Measurements from ENCODE around the gene ADGRF4.
"Not testable (repeated sequence)": the region's sequence is repeated elsewhere in the genome, so short reads cannot be mapped to it uniquely, and the experiment has no call there.

Gene ADGRF4

DNA sequence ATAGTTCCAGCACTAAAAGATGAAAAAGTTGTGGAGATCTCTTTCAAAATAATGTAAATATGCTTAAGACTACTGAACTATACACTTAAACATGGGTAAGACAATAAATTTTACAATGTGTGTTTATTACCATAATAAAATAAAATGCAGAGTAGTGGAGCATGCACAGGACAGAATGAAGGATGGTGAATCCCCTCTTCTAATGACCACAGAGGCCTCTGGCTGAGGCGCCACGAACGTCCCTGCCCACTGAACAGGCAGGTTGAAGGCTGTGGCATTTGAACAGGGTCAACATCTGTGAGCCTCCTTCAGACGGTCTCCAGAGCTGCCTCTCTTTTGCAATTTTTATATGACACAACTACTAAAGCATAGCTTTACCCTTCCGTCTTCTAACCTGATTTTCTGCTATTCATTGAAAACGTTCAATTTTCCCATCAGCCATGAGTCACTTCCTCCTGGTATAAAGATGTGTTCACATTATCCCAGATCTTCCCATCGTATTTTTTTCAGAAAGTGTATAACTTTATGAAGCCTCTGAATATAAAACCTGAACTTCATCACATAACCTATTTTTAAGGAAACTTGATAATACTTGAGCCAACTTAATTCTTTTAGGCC is 37.8 kb downstream of the ADGRF4 start:
- no peak for DNase-seq

DNA sequence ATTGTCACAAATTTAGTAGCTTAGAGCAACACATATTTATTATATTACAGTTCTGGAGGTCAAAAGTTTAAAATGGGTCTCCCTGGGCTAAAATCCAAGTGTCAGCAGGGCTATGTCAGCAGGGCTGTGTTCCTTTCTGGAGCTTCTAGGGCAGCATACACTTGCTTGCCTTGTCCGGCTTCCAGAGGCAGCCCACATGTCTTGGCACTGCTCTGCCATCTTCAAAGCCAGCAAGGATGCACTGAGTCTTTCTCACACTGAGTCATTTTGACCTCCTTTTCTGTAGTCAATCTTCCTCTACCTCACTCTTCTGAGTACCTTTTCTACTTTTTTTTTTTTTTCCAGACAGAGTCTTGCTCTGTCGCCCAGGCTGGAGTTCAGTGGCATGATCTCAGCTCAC is 39.0 kb downstream of the ADGRF4 start:
- DNase-seq, result no peak

- DNase-seq, result no peak
Observed at GRCh38 chr6:47740714-47741113, 42.3 kb downstream of the ADGRF4 start.

DNA sequence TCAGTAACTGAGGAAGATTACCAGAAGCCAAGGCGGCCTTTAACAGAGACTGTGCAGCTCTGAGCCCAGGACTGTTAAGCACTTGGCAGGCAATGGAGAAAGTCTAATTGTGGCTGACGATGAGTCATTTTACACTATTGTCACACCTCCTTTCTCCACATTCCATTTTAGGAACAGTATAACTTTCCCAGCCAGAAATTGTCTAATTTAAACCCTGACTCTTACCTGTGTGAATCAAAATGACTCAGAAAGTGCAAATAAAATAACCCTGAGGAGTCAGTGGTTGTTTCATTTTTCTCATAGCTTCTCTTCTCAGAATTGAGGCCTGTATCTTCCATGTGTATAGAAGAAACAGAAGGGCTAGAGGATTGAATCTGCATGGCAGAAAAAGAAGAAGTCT is 43.4 kb downstream of the ADGRF4 start:
- no peak for DNase-seq

DNA sequence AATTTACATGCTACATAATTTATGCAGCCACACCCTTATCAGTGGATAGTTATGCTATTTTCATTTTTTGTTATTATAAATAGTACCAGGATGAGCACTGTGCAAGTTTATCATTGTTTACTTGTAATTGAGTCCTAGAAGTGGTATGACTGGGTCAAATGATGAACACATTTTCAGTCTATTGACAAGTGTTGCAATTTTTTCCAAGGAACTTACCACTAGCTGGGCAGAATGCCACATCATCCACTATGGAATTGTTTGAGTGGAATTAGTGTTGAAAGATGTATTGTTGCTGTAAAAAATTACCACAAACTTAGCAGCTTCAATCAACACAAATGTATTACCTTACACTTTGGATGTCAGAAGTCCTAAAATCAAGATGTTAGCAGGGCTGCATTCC is 45.4 kb downstream of the ADGRF4 start:
- no peak for DNase-seq

DNA sequence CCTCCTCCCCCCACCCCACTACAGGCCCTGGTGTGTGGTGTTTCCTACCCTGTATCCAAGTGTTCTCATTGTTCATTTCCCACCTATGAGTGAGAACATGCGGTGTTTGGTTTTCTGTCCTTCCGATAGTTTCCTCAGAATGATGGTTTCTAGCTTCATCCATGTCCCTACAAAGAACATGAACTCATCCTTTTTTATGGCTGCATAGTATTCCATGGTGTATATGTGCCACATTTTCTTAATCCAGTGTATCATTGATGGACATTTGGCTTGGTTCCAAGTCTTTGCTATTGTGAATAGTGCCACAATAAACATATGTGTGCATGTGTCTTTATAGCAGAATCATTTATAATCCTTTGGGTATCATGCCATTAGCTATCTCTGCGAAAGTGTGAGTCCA is 46.9 kb downstream of the ADGRF4 start:
- DNase-seq, result not testable (repeated sequence)

DNA sequence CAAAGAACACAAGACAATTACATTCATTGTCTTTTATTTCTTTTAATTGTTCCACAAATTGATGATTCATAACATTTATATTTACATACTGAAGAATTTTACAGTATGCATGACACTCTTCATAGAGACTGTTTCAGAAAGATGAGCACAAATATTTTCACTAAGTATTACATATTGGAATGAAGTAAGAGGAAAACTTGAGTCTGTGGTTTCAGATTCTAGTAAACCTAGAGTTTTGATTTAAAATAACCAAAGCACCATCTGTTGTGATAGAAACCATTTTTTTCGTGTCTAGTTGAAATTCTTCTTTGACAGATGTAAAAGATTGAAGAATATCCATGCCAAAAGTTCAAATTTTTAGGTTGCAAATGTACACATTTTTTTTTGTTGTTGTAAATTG is 51.4 kb downstream of the ADGRF4 start:
- DNase-seq, result no peak

DNA sequence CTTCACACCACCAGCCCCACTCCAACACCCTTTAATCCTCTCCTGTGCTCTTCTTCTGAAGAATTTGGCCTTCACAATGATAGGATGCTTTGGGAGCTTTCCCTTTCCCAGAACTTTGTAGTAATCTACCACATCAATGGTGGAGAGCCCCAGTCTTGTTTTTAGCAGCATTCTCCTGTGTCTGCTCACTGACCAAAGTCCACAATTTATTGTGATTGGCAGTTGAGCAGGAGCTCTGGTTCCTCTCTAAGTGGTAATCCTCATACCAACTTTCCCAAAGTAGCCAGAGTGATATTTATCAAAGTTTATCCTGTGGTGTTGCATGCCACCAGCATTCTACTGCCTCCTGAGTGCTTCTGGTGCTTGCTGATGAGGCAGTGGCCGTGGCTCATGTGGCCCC is 54.4 kb downstream of the ADGRF4 start:
- DNase-seq, result no peak

GRCh38 chr6:47759364-47759763 is 61.0 kb downstream of the ADGRF4 start:
- no peak for DNase-seq

GRCh38 chr6:47762502-47762901 is 64.1 kb downstream of the ADGRF4 start:
- no peak for DNase-seq

- DNase-seq, result no peak
Observed at GRCh38 chr6:47766445-47766844, 68.1 kb downstream of the ADGRF4 start.

DNA sequence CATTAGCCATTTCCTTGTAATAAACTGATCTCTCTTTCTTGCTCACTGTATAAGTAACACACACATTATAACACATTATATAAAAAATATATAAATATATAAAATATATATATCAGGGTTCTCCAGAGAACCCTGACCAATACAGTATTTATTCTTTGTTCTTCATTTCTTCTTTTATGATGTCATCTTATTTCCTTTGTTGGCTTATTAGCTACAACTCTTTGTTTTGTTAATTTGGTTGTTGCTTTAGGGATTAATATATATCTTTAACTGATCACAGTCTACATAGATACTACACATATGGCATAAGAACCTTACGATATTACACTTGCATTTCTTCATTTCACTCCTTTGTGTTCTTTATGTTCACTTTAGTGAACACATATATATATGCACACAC is 68.7 kb downstream of the ADGRF4 start:
- no peak for DNase-seq

- DNase-seq, result no peak
Observed at GRCh38 chr6:47769982-47770381, 71.6 kb downstream of the ADGRF4 start.
